ENCODE measurements around the gene ATP5F1D. TPM values are rescaled to one million over a fixed set of nuclear protein-coding genes. Genes with fewer than 3 reads are reported as not detected.
A peak's percentile ranks its signal among the peaks of the same experiment; 100 is the strongest.

The ATP5F1D gene
- total RNA-seq, 1 experiment from 2014 or later: 179 TPM

GRCh38 chr19:1260749-1261537 lies 19.4 kb downstream of the ATP5F1D start:
- no peaks in the 10 kb centered on the region for H3K9me3 ChIP-seq (ENCODE audit: control insufficient read depth, low read depth, low read length)
- no peak overlapping the region for H4K91ac ChIP-seq (ENCODE audit: insufficient read length, low read depth, low read length)
- peaks cover 20% of the 10 kb centered on the region for H3K23me2 ChIP-seq (ENCODE audit: insufficient read length, low read depth, low read length, poor library complexity, severe bottlenecking)
- H3K18ac ChIP-seq (ENCODE audit: insufficient read length, low read depth, low read length): peak overlapping the region; percentile 74
- peaks cover 58 to 62% of the 10 kb centered on the region in 2 experiments for H3K4me1 Mint-ChIP-seq
- H4K20me1 ChIP-seq (ENCODE audit: control insufficient read depth, insufficient read depth, insufficient read length): no peaks in the 10 kb centered on the region
- no peaks in the 10 kb centered on the region; the same call in 1 of the 2 replicates for H3K27me3 Mint-ChIP-seq (ENCODE audit: low read depth)
- H3K4me2 ChIP-seq (ENCODE audit: insufficient read depth, insufficient read length, low read length): peak overlapping the region; percentile 84
- H3K4me3 Mint-ChIP-seq: peak overlapping the region; percentile 84 to 93
- no CpG with 5 or more reads among the region's 83 CpGs for WGBS (ENCODE audit: extremely low coverage, insufficient read length, low lambda C conversion rate)
- no peak overlapping the region for H2BK20ac ChIP-seq (ENCODE audit: low read depth, low read length, poor library complexity, severe bottlenecking)
- peak; percentile 97 for DNase-seq
- peak overlapping the region; percentile 74 for H3K14ac ChIP-seq (ENCODE audit: insufficient read depth, low read length)
- peak overlapping the region; percentile 31 for H3K9ac ChIP-seq (ENCODE audit: extremely low read depth, insufficient read length, low read length)
- H3T11ph ChIP-seq (ENCODE audit: low read length): no peak overlapping the region
- H3K27ac ChIP-seq (ENCODE audit: insufficient read length, low read depth, low read length): no peak overlapping the region
- no peaks in the 10 kb centered on the region for H3K27me3 ChIP-seq (ENCODE audit: insufficient read depth, low read length)
- no peaks in the 10 kb centered on the region for H3K79me2 ChIP-seq (ENCODE audit: insufficient read depth, low read length)
- H2BK12ac ChIP-seq (ENCODE audit: insufficient read length, low read depth, low read length): no peak overlapping the region
- no peak overlapping the region for H3K56ac ChIP-seq (ENCODE audit: insufficient read length, low read depth, low read length)
- H3K9me3 Mint-ChIP-seq: no peaks in the 10 kb centered on the region; a peak in 1 of 5 replicates
- H2AFZ ChIP-seq (ENCODE audit: low read length): no peak overlapping the region
- H2BK15ac ChIP-seq (ENCODE audit: low read depth, low read length): no peak overlapping the region
- no peak for TF ChIP-seq CTCF (conservative IDR thresholded peaks at IDR 0.05)
- peaks cover 4% of the 10 kb centered on the region; the same call in 1 of the 2 replicates for H3K4me1 ChIP-seq (ENCODE audit: insufficient read depth, low read length)
- no peak overlapping the region for H2BK120ac ChIP-seq (ENCODE audit: low read depth, low read length, poor library complexity, severe bottlenecking)
- H3K36me3 Mint-ChIP-seq (ENCODE audit: insufficient read depth in 1 of 3, low read depth in 3 of 3): peaks cover 9 to 39% (median 23%) of the 10 kb centered on the region in 3 experiments
- H2AK5ac ChIP-seq (ENCODE audit: insufficient read length, low read length): no peak overlapping the region
- H3K79me1 ChIP-seq (ENCODE audit: insufficient read depth, low read depth, low read length, poor library complexity, severe bottlenecking): no peaks in the 10 kb centered on the region
- peak overlapping the region; percentile 74 to 96 (median 96); a peak in 6 of 7 replicates for H3K27ac Mint-ChIP-seq
- H2BK5ac ChIP-seq (ENCODE audit: insufficient read length, low read length): no peak overlapping the region
- no peak overlapping the region for H4K5ac ChIP-seq (ENCODE audit: insufficient read length, low read depth, low read length)
- H3K4ac ChIP-seq (ENCODE audit: low read depth, low read length): no peak overlapping the region
- no peak overlapping the region for H3K23ac ChIP-seq (ENCODE audit: insufficient read length, low read depth, low read length)
- no peak overlapping the region for H4K8ac ChIP-seq (replicated peaks; ENCODE audit: insufficient read length, low read depth, low read length)

Data from H9 (cell line).